Esophagus muscularis mucosa (tissue), 4 donors: ENCODE data around the gene LMOD1.

Experiments
- EP300 ChIP-seq: sonication (generic); formaldehyde crosslinking; IDR thresholded peaks from one replicate; pipeline ENCODE4 v1.6.1; 2017; ENCODE audit warnings: antibody characterized with exemption
- POLR2A ChIP-seq: fragments of 450-650 bp; IDR thresholded peaks from one replicate; pipeline ENCODE4 v1.6.1; 2017; ENCODE audit warnings: antibody characterized with exemption, moderate library complexity, mild to moderate bottlenecking, low read depth
- POLR2AphosphoS5 ChIP-seq, 2 donors: sonication (generic); formaldehyde crosslinking; IDR thresholded peaks; one replicate each; pipeline ENCODE4 v1.6.1; 2017; ENCODE audit warnings: antibody characterized with exemption in 2 of 2
- TF ChIP-seq, protein P1 (sequence below), 3 experiments: fragments of 200-600 bp in 2 of 3; fragments of 450-650 bp in 1 of 3; sonication (generic) in 2 of 3; IDR thresholded peaks; one replicate each; pipeline ENCODE4 v1.5.1; 2017 to 2019; ENCODE audit warnings: antibody characterized with exemption in 3 of 3, mild to moderate bottlenecking in 2 of 3, moderate library complexity in 1 of 3

- TF ChIP-seq, protein P1, sequence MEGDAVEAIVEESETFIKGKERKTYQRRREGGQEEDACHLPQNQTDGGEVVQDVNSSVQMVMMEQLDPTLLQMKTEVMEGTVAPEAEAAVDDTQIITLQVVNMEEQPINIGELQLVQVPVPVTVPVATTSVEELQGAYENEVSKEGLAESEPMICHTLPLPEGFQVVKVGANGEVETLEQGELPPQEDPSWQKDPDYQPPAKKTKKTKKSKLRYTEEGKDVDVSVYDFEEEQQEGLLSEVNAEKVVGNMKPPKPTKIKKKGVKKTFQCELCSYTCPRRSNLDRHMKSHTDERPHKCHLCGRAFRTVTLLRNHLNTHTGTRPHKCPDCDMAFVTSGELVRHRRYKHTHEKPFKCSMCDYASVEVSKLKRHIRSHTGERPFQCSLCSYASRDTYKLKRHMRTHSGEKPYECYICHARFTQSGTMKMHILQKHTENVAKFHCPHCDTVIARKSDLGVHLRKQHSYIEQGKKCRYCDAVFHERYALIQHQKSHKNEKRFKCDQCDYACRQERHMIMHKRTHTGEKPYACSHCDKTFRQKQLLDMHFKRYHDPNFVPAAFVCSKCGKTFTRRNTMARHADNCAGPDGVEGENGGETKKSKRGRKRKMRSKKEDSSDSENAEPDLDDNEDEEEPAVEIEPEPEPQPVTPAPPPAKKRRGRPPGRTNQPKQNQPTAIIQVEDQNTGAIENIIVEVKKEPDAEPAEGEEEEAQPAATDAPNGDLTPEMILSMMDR (IDR thresholded peaks at IDR 0.05), result peak in 1 of 3 experiments; percentile 25
- TF ChIP-seq POLR2AphosphoS5 (IDR thresholded peaks at IDR 0.05), result peak; percentile 96 to 97
- TF ChIP-seq EP300, result no peak
- peak; percentile 88 for TF ChIP-seq POLR2A
Observed at GRCh38 chr1:201955009-201955728, 8.8 kb upstream of the LMOD1 start, which contains the start of gene TIMM17A.
